NOMO-1 (cell line): ENCODE results near the gene PTGDR.

Experiments
- DNase-seq, 2 experiments: peaks; one replicate each; lab custom pipeline; 2025; ENCODE audit not compliant: unreplicated experiment in 2 of 2; lab: John Stamatoyannopoulos, UW

The PTGDR gene, protein sequence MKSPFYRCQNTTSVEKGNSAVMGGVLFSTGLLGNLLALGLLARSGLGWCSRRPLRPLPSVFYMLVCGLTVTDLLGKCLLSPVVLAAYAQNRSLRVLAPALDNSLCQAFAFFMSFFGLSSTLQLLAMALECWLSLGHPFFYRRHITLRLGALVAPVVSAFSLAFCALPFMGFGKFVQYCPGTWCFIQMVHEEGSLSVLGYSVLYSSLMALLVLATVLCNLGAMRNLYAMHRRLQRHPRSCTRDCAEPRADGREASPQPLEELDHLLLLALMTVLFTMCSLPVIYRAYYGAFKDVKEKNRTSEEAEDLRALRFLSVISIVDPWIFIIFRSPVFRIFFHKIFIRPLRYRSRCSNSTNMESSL

DNA sequence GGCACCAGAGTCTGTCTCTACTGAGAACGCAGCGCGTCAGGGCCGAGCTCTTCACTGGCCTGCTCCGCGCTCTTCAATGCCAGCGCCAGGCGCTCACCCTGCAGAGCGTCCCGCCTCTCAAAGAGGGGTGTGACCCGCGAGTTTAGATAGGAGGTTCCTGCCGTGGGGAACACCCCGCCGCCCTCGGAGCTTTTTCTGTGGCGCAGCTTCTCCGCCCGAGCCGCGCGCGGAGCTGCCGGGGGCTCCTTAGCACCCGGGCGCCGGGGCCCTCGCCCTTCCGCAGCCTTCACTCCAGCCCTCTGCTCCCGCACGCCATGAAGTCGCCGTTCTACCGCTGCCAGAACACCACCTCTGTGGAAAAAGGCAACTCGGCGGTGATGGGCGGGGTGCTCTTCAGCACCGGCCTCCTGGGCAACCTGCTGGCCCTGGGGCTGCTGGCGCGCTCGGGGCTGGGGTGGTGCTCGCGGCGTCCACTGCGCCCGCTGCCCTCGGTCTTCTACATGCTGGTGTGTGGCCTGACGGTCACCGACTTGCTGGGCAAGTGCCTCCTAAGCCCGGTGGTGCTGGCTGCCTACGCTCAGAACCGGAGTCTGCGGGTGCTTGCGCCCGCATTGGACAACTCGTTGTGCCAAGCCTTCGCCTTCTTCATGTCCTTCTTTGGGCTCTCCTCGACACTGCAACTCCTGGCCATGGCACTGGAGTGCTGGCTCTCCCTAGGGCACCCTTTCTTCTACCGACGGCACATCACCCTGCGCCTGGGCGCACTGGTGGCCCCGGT, at the start of gene PTGDR:
Gene PTGDR, plus strand, starts transcription at position 198 of the 778 bp plus-strand sequence. Its CDS starts 117 bp downstream, at position 315.
- DNase-seq = no peak

DNA sequence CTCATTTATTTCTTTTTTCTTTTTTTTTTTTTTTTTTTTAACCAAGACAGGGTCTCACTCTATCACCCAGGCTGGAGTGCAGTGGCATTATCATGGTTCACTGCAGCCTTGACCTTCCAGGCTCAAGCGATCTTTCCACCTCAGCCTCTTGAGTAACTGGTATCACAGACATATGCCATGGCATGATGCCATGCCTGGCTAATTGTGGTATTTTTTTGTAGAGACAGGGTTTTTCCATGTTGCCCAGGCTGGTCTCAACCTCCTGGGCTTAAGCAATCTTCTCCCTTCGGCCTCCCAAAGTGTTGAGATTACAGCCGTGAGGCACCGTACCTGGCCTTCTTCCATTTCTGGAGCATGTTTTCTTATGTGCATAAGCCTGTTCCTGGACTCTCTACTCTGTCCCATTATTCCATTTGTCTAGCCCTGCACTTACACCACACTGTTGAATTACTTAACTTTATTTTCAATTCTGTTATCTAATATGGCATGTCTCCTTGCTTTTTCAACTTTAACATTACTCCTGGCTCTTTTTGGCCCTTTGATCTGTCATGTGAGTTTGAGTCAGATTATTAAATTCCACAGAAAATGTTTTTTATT, 47.9 kb upstream of the PTGDR start:
- DNase-seq = no peak

DNA sequence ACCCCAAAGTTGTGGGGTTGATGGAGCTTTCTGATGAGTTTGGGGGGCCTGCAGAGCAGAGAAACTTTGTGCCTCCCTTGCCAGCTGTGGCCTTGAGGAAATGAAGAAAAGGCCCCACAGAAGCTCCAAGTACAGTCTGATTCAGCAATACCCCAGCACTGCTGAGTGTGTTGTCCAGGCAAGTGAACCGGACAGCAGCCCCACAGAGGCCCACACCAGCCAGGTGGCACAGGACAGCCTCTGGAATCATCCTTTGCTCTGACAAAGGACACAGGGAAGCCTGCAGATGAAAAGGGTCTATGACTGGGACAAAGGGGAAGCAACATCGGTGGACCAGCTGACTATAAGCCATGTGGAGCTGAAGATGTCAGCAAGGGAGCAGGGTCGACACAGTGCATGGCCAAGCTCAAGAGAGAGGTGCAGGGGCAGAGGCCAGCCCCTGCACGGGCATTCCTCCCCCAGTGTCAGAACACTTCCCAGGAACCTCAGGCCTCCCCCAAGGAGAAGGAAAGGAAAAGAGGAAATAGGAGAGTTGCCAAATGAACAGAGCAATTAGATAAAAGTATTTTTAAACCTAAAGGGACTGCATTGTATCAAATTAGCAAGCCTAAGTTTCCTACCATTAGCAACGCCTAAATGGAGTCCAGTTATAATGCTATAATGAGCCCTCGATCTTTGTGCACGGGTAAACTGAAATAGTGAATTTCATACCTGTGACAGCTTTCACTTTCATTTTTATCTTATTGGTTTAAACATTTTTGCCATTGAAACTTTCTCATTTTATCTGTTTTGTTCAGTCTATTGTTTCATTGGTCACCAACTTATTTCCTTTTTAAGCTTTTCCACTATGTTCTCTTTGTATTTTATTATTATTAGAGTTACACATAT, 46.3 kb upstream of the PTGDR start:
- peak in 1 of 2 experiments; percentile 26 for DNase-seq

DNA sequence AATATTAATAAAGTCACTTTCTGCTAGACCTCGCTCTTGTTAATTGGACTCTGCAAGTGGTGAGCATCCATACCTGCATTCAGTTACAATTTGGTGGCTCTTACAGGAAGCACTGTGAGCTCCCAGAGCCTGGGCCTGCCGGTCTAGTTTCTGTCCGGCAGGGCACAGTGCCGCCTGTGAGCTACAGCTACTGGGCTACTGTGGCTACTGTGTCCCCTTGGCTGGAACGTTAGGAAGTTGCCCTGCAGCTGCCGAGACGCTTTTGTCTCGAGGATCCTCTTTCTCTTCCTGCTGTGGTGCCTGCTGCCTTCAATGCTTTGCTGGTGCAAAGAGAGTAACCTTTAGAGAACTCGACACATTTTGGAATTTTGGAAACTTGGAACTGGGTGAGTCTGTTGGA, 44.6 kb upstream of the PTGDR start:
- DNase-seq = no peak

DNA sequence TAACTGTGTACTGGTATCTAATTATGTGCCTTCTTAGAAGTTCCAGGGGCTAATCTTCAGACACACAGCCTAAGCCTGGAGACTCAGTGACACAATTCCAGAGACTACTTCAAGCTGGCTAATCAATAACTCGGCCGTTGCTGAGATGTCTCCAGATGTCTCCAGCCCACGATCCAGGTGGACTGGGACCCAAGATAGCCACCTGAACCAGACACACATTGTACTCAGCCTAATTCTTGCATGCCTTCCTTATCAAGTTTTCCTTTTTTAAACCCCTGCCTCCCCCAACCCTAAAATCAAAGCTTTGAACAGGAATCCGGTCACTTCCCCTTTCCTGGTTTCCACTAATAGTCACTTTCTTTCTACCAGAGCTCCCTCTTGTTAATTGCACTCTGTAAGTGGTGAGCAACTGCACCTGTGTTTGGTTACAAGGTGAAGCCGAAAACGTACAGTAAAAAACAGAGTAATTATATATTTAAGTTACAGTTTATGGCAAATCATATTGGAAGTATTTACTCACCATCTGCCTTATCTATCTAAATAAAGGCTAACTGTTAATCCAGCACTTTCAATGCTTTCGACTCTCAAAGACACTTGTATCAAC, 39.8 kb upstream of the PTGDR start:
- no peak for DNase-seq

DNA sequence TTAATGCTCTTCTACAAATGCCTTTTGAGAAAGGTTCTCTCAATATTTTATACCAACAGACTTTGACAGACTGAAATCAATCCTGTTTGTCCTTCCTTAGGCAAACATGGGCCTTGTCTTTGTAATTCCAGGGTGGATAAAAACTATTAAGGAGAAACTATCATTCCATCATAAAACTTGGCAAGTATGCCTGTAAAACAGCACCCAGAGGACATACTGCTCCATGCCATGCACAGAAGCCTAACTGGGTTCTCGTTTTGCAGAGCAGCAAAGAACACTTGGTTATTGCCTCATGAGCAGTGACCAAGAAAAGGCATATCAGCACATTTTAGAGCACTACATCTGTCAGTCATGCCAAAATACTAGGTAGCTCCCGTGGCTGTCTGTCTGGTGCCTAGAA, 33.8 kb upstream of the PTGDR start:
- DNase-seq = no peak

GRCh38 chr14:52235434-52235833, 32.1 kb upstream of the PTGDR start:
- peak in 1 of 2 experiments; percentile 65 for DNase-seq

DNA sequence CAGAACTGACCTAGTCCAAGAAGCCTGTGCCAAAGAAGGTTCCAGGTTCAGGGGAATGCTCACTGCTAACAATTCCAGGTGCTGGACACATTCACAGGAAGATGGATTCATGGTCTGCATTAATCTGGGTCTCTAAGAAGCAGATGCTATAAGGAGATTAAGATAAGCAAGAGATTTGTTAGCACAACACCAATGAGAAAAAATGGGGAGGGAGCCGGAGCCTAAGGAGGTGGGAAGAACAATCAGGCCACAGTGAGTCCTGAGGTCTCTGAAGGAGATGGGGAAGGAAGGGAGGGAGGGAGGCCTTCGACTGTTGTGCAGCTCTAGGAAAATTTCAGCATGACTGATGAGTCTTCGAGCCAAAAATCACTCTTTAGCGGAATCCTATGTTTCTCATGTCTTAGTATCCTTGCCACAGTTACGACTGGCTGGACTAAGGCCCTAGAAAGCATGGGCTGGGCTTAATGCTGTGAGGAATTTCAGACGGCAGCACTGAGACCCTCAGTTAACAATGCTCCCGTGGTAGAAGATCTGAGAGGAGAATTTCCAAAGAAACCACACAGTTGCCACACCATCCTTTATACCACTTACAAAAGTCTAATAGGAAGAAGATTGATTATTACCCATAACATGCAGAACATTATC, 31.5 kb upstream of the PTGDR start:
- no peak for DNase-seq

DNA sequence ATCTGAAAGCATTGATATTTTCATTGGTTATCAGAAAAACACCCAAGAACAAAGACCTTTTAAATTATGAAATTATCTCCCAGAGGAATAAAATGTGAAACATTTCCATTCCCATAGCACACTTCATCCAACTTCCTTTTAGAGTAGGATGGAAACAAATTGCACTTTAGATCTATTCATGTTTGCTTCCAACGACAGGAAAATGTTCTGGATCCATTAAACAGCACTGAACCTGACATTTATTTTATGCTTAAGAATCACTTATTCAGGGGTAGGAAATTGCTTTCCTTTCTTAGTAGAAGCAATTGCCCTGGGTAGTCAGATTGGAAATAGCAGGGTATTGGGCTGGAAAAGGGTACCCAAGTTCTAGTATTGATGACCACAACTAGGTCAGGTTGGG, 28.8 kb upstream of the PTGDR start:
- no peak for DNase-seq

- no peak for DNase-seq
These were observed 26.9 kb upstream of the PTGDR start for GRCh38 chr14:52240623-52241022.

DNA sequence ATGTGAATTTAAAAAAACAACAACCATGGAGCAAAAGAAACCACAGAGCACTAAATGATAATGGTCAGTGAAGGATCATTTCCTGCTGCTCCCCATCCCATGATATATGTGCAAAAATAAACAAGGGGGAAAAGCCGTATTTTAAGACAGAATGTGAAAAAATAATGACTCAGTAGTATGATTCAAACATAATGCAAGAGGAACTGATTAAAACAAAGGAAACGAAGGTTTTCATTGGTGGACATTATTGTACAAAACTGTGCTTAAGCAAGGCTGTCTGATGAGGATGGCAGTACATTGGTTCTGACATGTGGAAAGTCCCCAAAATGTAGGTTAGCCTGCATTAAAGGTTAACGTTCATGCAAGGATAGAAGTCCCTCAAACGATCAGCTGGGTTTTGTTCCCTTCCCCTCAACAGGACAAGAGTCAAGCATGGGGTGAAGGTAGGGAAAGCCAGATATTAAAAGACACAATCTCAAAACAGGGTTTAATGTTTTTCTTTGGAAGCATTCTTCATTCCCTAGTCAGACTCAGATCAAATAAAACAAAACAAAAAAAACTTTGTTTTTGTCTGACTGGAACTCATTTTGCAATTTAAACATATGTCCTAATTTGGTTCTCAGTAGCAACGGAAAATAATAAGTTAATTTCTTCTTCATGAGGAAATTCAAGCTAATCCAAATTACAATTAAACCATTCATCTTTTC, 26.3 kb upstream of the PTGDR start:
- peak in 1 of 2 experiments; percentile 57 for DNase-seq

- DNase-seq = no peak
These were observed 23.2 kb upstream of the PTGDR start for GRCh38 chr14:52244328-52244727.

GRCh38 chr14:52244997-52245396, 22.5 kb upstream of the PTGDR start:
- DNase-seq = no peak

GRCh38 chr14:52248057-52248456, 19.4 kb upstream of the PTGDR start:
- peak in 1 of 2 experiments; percentile 19 for DNase-seq

GRCh38 chr14:52251724-52252123, 15.8 kb upstream of the PTGDR start:
- no peak for DNase-seq

DNA sequence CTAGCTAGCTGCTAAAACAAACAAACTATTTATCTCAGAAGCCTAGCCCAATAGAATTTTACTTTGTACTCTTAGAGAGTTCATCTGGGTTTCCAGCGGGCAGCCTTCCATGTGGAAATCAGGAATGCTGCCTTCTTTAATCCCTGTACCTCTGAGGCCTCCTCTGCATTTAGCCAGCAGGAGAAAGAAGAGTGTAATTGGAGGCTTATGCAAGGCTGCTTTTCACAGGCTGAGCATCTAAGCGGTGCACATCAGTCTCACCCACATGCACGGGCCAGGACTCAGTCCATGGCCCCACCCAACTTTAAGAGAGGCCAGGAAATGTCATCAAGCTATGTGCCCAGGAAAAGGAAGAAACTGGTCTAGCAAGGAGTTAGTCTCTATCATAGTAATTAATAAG, 14.0 kb upstream of the PTGDR start:
- DNase-seq = no peak

GRCh38 chr14:52254086-52254485, 13.4 kb upstream of the PTGDR start:
- no peak for DNase-seq

DNA sequence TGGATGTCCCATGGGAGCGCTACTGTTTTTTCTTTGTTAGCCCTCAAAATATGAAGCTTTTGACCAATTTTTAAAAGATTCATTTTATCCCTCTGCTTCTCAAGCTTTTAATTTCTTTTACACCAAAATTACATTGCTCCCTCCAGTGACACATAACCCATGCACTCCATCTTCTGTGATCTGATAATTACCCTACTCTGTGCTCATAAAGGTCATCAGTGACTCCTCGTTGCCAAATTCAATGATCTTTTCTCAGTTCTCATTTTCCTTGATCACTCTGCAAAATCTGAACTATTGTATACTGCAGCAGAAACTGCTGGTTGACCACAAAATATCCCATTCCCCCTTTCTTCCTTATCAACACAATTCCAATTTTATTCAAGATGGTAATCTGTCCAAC, 8.7 kb upstream of the PTGDR start:
- no peak for DNase-seq

GRCh38 chr14:52259434-52259833, 8.1 kb upstream of the PTGDR start:
- DNase-seq = no peak
